ENCODE measurements around the gene TMPRSS2. TPM values are rescaled to one million over a fixed set of nuclear protein-coding genes. Genes with fewer than 3 reads are reported as not detected.
A peak's percentile ranks its signal among the peaks of the same experiment; 100 is the strongest.
"Not testable (repeated sequence)": the region's sequence is repeated elsewhere in the genome, so short reads cannot be mapped to it uniquely, and the experiment has no call there.

Gene TMPRSS2
- total RNA-seq, 4 donors from 2014 or later, result 0.19 to 5.0 (median 0.62) TPM; not detected in 1

DNA sequence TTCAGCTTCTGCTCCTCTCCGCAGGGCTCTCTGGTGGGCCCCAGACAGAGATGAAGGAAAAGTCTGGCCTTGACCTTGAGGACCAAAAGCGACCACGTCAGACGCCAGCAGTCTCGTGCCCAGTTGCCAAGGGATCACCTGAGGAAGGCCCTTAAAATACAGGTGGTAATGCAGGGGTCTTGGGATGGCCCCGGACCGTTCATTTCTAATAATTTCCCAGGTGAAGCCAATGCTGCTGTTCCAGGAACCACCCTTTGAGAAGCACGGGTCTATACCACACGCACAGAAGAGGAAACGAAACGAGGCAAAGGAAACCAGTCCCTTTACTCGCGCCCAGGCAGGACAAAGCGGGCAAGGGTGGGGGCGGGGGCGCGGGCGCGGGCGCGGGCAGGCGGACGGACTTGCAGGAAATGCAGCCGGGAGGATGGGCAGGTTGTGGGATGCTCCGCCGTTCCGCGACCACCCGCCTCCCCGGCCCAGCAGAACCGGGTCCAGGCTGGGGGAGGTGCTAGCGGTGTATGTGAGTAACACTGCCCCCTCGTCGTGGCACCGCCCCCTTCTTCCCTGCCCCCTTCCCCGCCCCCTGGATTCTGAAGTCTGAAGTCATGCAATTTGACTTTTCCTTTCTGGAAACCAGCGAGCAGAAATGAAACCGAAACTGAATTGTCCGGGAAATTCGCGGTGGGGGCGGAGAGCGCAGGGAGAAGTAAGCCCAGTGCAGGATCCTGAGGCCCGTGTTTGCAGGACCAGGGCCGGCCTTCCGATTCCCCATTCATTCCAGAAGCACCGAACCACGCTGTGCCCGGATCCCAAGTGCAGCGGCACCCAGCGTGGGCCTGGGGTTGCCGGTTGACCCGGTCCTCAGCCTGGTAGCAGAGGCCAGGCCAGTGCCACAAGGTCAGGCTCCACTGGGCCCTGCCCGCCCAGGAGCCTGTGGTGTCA is 87.8 kb downstream of the TMPRSS2 start:
- peak overlapping the region; percentile 31 to 89 (median 86) for H3K27ac ChIP-seq
- no peaks in the 10 kb centered on the region for H3K27me3 ChIP-seq
- peak; percentile 92 for ATAC-seq
- H3K9me3 ChIP-seq, result no peaks in the 10 kb centered on the region
- H3K36me3 ChIP-seq, result no peaks in the 10 kb centered on the region
- peak overlapping the region; percentile 50 to 77 for H3K4me3 ChIP-seq
- peaks cover 0 to 25% (median 0%) of the 10 kb centered on the region in 3 donors for H3K4me1 ChIP-seq
- WGBS, 2 donors (ENCODE audit: low coverage in 1 of 2), result 0 to 7% methylated on average over 2 to 15 of the region's 54 CpGs
- TF ChIP-seq POLR2A (IDR thresholded peaks at IDR 0.05), result no peak
- TF ChIP-seq, protein P1, sequence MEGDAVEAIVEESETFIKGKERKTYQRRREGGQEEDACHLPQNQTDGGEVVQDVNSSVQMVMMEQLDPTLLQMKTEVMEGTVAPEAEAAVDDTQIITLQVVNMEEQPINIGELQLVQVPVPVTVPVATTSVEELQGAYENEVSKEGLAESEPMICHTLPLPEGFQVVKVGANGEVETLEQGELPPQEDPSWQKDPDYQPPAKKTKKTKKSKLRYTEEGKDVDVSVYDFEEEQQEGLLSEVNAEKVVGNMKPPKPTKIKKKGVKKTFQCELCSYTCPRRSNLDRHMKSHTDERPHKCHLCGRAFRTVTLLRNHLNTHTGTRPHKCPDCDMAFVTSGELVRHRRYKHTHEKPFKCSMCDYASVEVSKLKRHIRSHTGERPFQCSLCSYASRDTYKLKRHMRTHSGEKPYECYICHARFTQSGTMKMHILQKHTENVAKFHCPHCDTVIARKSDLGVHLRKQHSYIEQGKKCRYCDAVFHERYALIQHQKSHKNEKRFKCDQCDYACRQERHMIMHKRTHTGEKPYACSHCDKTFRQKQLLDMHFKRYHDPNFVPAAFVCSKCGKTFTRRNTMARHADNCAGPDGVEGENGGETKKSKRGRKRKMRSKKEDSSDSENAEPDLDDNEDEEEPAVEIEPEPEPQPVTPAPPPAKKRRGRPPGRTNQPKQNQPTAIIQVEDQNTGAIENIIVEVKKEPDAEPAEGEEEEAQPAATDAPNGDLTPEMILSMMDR (IDR thresholded peaks at IDR 0.05), result peak in 1 of 4 experiments; percentile 18
- peak; percentile 71 for TF ChIP-seq POLR2AphosphoS5 (IDR thresholded peaks at IDR 0.05)
- no peak for TF ChIP-seq EP300 (IDR thresholded peaks at IDR 0.05)

DNA sequence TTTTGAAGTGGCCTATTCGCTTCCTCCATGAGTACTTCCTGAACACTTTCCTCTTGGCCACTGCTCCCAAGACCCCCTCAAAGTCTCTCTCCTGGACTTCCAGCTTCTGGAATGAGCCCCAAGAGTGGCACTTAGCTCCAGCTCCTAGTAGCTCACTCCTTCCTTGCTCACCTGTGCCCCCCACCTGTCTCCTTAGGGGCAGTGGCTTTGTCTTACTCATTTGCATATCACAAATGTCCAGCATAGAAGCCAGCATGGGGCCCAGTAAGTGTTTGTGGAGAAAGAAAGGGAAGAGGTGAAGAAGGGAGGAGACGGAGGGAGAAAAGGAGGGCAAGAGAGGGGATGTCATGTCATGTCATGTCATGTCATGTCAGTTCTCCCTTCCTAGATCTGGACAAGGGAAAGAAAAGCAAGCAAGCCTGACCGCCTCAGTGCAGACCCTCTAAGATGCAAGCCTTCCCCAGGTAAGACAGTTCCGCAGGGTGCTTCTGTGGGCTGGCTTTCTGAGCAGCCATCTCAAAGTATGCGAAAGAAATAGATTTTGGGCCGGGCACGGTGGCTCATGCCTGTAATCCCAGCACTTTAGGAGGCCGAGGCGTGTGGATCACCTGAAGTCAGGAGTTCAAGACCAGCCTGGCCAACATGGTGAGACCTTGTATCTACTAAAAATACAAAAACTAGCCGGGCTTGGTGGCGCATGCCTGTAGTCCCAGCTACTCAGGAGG is 88.8 kb downstream of the TMPRSS2 start:
- Histone ChIP-seq H3K27ac (peak overlapping the region in 3 of 4 donors; percentile 52 to 89 (median 88)), H3K4me1 (peaks cover 0 to 25% (median 0%) of the 10 kb centered on the region in 3 donors), H3K4me3 (no peak overlapping the region), H3K27me3 (no peaks in the 10 kb centered on the region), H3K9me3 (peaks cover 0 to 3% (median 0%) of the 10 kb centered on the region in 3 donors), H3K36me3 (no peaks in the 10 kb centered on the region)
- 90 to 93% methylated on average over 3 of the region's 11 CpGs for WGBS, 2 donors (ENCODE audit: low coverage in 1 of 2)
- no peak for TF ChIP-seq POLR2A (IDR thresholded peaks at IDR 0.05)
- TF ChIP-seq POLR2AphosphoS5 (IDR thresholded peaks at IDR 0.05), result no peak
- no peak for TF ChIP-seq EP300 (IDR thresholded peaks at IDR 0.05)
- TF ChIP-seq, protein P1 (IDR thresholded peaks at IDR 0.05), result no peak
- no peak for ATAC-seq

- TF ChIP-seq POLR2AphosphoS5 (IDR thresholded peaks at IDR 0.05), result no peak
- no peak for TF ChIP-seq POLR2A (IDR thresholded peaks at IDR 0.05)
- no peak for TF ChIP-seq EP300 (IDR thresholded peaks at IDR 0.05)
- TF ChIP-seq, protein P1 (IDR thresholded peaks at IDR 0.05), result no peak
- H3K36me3 ChIP-seq, result no peaks in the 10 kb centered on the region
- peaks cover 0 to 3% (median 0%) of the 10 kb centered on the region in 3 donors for H3K9me3 ChIP-seq
- peak overlapping the region in 3 of 4 donors; percentile 20 to 88 (median 52) for H3K27ac ChIP-seq
- H3K4me1 ChIP-seq, result peaks cover 0 to 25% (median 0%) of the 10 kb centered on the region in 3 donors
- no peak overlapping the region for H3K4me3 ChIP-seq
- WGBS, 2 donors (ENCODE audit: low coverage in 1 of 2), result 97 to 100% methylated on average over 2 to 4 of the region's 6 CpGs
- ATAC-seq, result no peak
- no peaks in the 10 kb centered on the region for H3K27me3 ChIP-seq
Observed at GRCh38 chr21:41418393-41418792, 89.6 kb downstream of the TMPRSS2 start.

- H3K36me3 ChIP-seq, ATAC-seq, H3K4me3 ChIP-seq, H3K27ac ChIP-seq, H3K27me3 ChIP-seq, H3K9me3 ChIP-seq: not testable (repeated sequence)
- 78 to 83% methylated on average over 1 to 2 of the region's 2 CpGs for WGBS, 2 donors (ENCODE audit: low coverage in 1 of 2)
- H3K4me1 ChIP-seq, result peaks cover 0 to 25% (median 0%) of the 10 kb centered on the region in 3 donors
Observed at GRCh38 chr21:41417505-41417904, 90.5 kb downstream of the TMPRSS2 start.

Small RNA genes within 50 kb of the gene (small RNA-seq; reads per million reads assigned to genes)
- 0 reads per million in 4 donors for gene RF00421

Other genes starting within 250 kb of the TMPRSS2 start
- gene FAM3B, start 191.4 kb downstream of the TMPRSS2 start, total RNA-seq, result 1 to 10 TPM in 1 of 4 donors, under 1 TPM in 1, not detected in 2; 0.31 to 7.1 TPM
- gene MX2, start 146.1 kb downstream of the TMPRSS2 start, total RNA-seq, result 10 to 100 TPM in 2 of 4 donors, 1 to 10 TPM in 2; 7.3 to 16.3 (median 11.2) TPM
- gene MX1, start 81.9 kb downstream of the TMPRSS2 start, total RNA-seq, result 10 to 100 TPM; 20.2 to 40.3 (median 31.5) TPM

Measured in gastroesophageal sphincter (tissue), 4 donors.